ENCODE data around the gene GADD45GIP1. TPM values are rescaled to one million over a fixed set of nuclear protein-coding genes. Genes with fewer than 3 reads are reported as not detected.
A peak's percentile ranks its signal among the peaks of the same experiment; 100 is the strongest.

Gene GADD45GIP1
- 42.7 TPM for total RNA-seq

GRCh38 chr19:12956446-12957388 lies at the start of gene GADD45GIP1:
Gene GADD45GIP1, minus strand, starts transcription at chr19:12957223. Its CDS starts 11 bp downstream, at chr19:12957212.
- peaks cover 22 to 28% of the 10 kb centered on the region in 2 donors for H3K36me3 ChIP-seq
- intact Hi-C loops (cut with DNase I): no loop called here
- peak within 1 kb of the TSS; percentile 88 to 95 for H3K27ac ChIP-seq
- no peak for TF ChIP-seq CTCF (IDR thresholded peaks at IDR 0.05)
- H3K9me3 ChIP-seq: no peaks in the 10 kb centered on the region
- no peaks in the 10 kb centered on the region for H3K27me3 ChIP-seq
- peaks cover 22 to 30% of the 10 kb centered on the region in 2 donors for H3K4me1 ChIP-seq
- peak in 1 of 2 donors; percentile 83 for DNase-seq (ENCODE audit: low spot score in 2 of 2)
- H3K4me3 ChIP-seq: peak within 1 kb of the TSS; percentile 80 to 89

- no peak for DNase-seq (ENCODE audit: low spot score in 2 of 2)
- Histone ChIP-seq H3K27me3 (no peaks in the 10 kb centered on the region), H3K9me3 (no peaks in the 10 kb centered on the region), H3K27ac (peak overlapping the region; percentile 95 to 98), H3K4me3 (peak overlapping the region in 1 of 2 donors; percentile 58), H3K36me3 (peaks cover 0 to 7% of the 10 kb centered on the region in 2 donors), H3K4me1 (peaks cover 41 to 81% of the 10 kb centered on the region in 2 donors)
- no peak for TF ChIP-seq CTCF (IDR thresholded peaks at IDR 0.05)
- intact Hi-C loops (cut with DNase I): no loop called here
Measured at GRCh38 chr19:13005861-13006370, 48.9 kb upstream of the GADD45GIP1 start.

- H3K27ac ChIP-seq: peak overlapping the region; percentile 95 to 98
- H3K4me1 ChIP-seq: peaks cover 37 to 81% of the 10 kb centered on the region in 2 donors
- no peaks in the 10 kb centered on the region for H3K27me3 ChIP-seq
- H3K36me3 ChIP-seq: peaks cover 0 to 7% of the 10 kb centered on the region in 2 donors
- no peak for TF ChIP-seq CTCF (IDR thresholded peaks at IDR 0.05)
- no peaks in the 10 kb centered on the region for H3K9me3 ChIP-seq
- intact Hi-C loops (cut with DNase I): no loop called here
- no peak for DNase-seq (ENCODE audit: low spot score in 2 of 2)
- no peak overlapping the region for H3K4me3 ChIP-seq
Measured at GRCh38 chr19:13005253-13005652, 48.2 kb upstream of the GADD45GIP1 start.

GRCh38 chr19:13004273-13004672 lies 47.2 kb upstream of the GADD45GIP1 start:
- Histone ChIP-seq H3K9me3 (no peaks in the 10 kb centered on the region), H3K4me3 (no peak overlapping the region), H3K4me1 (peaks cover 30 to 81% of the 10 kb centered on the region in 2 donors), H3K36me3 (peaks cover 0 to 11% of the 10 kb centered on the region in 2 donors), H3K27me3 (no peaks in the 10 kb centered on the region), H3K27ac (peak overlapping the region; percentile 95 to 98)
- no peak for DNase-seq (ENCODE audit: low spot score in 2 of 2)
- intact Hi-C loops (cut with DNase I): no loop called here
- TF ChIP-seq CTCF (IDR thresholded peaks at IDR 0.05): no peak

- no peaks in the 10 kb centered on the region for H3K27me3 ChIP-seq
- no peak for TF ChIP-seq CTCF (IDR thresholded peaks at IDR 0.05)
- H3K9me3 ChIP-seq: no peaks in the 10 kb centered on the region
- peak overlapping the region; percentile 44 to 65 for H3K4me3 ChIP-seq
- peak overlapping the region; percentile 95 to 98 for H3K27ac ChIP-seq
- no peak for DNase-seq (ENCODE audit: low spot score in 2 of 2)
- H3K36me3 ChIP-seq: peaks cover 0 to 10% of the 10 kb centered on the region in 2 donors
- intact Hi-C loops (cut with DNase I): loop anchor here (2.0 kb wide), 2 partner anchors 28 to 58 kb away; no protein-coding TSS in a partner anchor
- peaks cover 20 to 81% of the 10 kb centered on the region in 2 donors for H3K4me1 ChIP-seq
Measured at GRCh38 chr19:13003081-13003480, 46.1 kb upstream of the GADD45GIP1 start.
